GM04504 (cell line): ENCODE measurements around the gene GCGR.

Experiments
- DNase-seq: peaks from one replicate; pipeline ENCODE4 v3.0.0-alpha.2; 2012; ENCODE audit warnings: low read depth

The GCGR gene

DNA sequence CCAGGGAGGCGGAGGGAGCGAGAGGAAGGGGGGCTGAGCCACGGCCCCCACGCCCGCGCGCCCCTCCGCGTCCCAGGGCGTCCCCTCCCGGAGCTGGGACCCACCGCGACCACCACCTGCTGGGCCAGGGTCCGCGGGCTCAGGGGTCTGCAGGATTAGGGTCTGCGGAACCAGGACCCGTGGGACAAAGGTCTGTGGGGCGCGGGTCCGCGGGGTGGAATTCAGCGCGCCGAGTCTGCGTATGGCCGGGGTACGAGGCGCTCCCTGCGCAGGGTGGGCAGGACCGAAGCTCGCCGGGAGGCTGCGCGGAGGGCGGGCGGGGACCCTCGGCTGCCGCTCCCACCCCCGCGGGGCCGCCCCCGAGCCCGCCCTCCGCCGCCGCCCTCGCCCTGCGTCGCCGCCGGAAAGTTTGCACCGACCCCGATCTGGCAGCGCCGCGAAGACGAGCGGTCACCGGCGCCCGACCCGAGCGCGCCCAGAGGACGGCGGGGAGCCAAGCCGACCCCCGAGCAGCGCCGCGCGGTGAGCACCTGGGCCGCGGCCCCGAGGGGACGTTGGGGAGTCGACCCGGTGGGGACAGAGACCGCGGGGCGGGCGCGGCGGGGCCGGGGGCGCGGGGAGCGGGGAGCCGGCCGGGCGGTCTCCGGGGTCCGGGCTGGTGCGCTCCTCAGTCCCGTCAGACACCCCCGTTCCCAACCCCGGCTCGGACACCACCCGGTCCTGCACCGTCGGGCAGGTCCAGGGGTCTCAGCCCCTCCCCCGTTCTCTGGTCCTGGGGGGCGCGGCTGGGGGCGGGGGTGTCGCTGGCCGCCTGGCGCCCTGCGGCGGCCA lies at the start of gene GCGR:
TSS of gene GCGR (plus strand) at position 423 of the 831 bp plus-strand sequence. CDS start 4,869 bp downstream, outside the sequence.
- no peak for DNase-seq

- no peak for DNase-seq
Measured at GRCh38 chr17:81792675-81793615, 11.0 kb upstream of the GCGR start.

- DNase-seq: no peak
Measured at GRCh38 chr17:81794074-81794476, 9.9 kb upstream of the GCGR start.

DNA sequence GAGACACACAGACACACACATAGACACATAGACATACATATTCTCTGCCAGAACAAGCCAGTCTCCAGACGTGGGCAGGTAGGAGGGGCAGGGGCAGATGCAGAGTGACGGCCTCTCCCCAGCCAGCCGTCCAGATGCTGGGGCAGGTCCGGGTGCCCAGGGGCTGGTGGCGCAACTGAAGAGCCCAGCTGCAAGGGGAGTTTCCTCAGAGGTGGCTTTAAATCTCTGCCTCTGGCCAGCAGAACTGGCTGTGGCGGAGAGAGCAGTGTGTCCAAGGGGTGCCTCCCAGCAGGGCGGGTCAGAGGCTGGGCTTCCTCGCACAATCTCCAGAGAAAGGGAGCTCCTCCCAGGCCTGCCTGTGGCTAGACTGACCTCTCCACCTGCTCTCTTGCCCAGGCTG lies 9.4 kb upstream of the GCGR start:
- no peak for DNase-seq

DNA sequence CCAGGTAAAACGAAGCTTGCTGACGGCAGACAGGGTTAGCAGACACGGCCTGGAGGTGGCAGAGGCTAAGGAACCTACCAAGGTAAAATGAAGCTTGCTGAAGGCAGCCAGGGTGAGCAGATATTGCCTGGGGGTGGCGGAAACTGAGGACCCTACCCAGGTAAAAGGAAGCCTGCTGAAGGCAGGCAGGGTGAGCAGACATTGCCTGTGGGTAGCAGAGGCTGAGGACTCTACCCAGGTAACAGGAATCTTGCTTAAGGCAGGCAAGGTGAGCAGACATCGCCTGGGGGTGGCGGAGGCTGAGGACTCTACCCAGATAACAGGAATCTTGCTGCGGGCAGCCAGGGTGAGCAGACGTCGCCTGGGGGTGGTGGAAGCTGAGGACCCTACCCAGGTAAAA lies 2.6 kb upstream of the GCGR start:
- DNase-seq: no peak

- no peak for DNase-seq
Measured at GRCh38 chr17:81802048-81802758, 1.7 kb upstream of the GCGR start.

GRCh38 chr17:81802856-81803643 lies 900 bp upstream of the GCGR start:
- DNase-seq: no peak

- no peak for DNase-seq
Measured at GRCh38 chr17:81804559-81805399, 829 bp downstream of the GCGR start.

- DNase-seq: no peak
Measured at GRCh38 chr17:81805707-81806460, 1.9 kb downstream of the GCGR start.

GRCh38 chr17:81806461-81807209 lies 2.7 kb downstream of the GCGR start:
- no peak for DNase-seq

- DNase-seq: no peak
Measured at GRCh38 chr17:81807210-81807719, 3.3 kb downstream of the GCGR start.

DNA sequence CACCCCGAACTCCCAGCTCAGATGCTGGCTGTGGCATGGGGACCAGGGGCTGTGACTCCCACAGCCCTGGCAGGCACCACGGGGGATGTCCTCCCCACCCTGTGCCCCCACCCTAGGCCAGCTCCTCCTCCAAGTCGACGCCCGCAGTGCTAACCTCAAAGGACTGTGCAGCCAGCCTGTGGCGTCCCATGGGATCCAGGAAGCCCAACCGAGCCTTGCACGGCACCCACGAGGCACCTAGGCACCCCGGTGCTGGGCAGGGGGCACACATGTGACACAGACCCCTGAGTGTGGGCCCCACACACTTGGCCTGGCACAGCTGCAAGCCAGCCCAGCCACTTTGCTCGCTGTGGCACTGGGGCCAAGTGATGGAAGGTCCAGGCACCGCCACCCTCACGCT lies 3.9 kb downstream of the GCGR start:
- DNase-seq: no peak

GRCh38 chr17:81808778-81809555 lies 5.0 kb downstream of the GCGR start:
- no peak for DNase-seq

DNA sequence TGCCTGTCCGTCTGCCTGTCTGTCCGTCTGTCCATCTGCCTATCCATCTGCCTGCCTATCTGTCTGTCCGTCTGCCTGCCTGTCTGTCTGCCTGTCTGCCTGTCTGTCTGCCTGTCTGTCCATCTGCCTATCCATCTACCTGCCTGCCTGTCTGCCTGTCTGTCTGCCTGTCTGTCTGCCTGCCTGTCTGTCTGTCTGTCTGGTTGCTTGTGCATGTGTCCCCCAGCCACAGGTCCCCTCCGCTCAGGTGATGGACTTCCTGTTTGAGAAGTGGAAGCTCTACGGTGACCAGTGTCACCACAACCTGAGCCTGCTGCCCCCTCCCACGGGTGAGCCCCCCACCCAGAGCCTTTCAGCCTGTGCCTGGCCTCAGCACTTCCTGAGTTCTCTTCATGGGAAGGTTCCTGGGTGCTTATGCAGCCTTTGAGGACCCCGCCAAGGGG lies 5.6 kb downstream of the GCGR start:
- no peak for DNase-seq

GRCh38 chr17:81810476-81810875 lies 6.5 kb downstream of the GCGR start:
- no peak for DNase-seq

DNA sequence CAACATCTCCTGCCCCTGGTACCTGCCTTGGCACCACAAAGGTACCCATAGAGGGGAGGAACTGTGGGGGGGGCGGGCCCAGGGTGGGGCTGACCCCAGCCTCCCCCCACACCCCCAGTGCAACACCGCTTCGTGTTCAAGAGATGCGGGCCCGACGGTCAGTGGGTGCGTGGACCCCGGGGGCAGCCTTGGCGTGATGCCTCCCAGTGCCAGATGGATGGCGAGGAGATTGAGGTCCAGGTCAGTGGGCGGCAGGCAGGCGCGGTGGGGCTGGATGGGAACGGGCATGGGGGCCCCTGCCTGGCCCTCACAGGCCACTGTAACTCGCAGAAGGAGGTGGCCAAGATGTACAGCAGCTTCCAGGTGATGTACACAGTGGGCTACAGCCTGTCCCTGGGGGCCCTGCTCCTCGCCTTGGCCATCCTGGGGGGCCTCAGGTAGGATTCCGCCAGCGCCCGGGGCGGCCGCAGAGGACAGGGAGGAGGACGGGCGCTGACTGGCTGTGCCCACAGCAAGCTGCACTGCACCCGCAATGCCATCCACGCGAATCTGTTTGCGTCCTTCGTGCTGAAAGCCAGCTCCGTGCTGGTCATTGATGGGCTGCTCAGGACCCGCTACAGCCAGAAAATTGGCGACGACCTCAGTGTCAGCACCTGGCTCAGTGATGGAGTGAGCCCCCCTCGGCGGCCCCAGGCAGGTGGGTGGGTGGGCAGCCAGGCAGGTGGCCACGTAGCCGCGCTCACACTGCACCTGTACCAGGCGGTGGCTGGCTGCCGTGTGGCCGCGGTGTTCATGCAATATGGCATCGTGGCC lies 7.1 kb downstream of the GCGR start:
- DNase-seq: no peak
